CD14-positive monocyte (primary cell): Measurements from ENCODE around the gene FBXL15. TPM values are rescaled to one million over a fixed set of nuclear protein-coding genes. Genes with fewer than 3 reads are reported as not detected.
A peak's percentile ranks its signal among the peaks of the same experiment; 100 is the strongest.

ENCODE experiments used
- DNase-seq, 3 donors: peaks; one replicate each; pipeline ENCODE4 v3.0.0-alpha.2; 2011 to 2022
- H2AFZ ChIP-seq: 2 replicates; pipeline ENCODE4 v1.6.0; 2012; ENCODE audit warnings: mild to moderate bottlenecking, low read depth, low read length, inconsistent platforms; ENCODE audit not compliant: insufficient read depth, poor library complexity, severe bottlenecking
- H3K27ac ChIP-seq, 2 donors: 1 replicate in 1 of 2; 2 replicates in 1 of 2; pipeline ENCODE4 v1.5.1; 2012 to 2013; ENCODE audit warnings: low read length in 2 of 2, control low read depth in 1 of 2, inconsistent platforms in 1 of 2, low read depth in 1 of 2, mild to moderate bottlenecking in 1 of 2
- H3K27me3 ChIP-seq, 2 donors: one replicate each; pipeline versions ENCODE4 v1.6.0 to v1.6.1; 2011 to 2013; ENCODE audit warnings: low read length in 2 of 2; ENCODE audit not compliant: control insufficient read depth in 2 of 2, insufficient read depth in 2 of 2
- H3K36me3 ChIP-seq, 2 donors: replicated peaks in 1 of 2; 1 replicate in 1 of 2; 2 replicates in 1 of 2; pipeline versions ENCODE4 v1.5.1 to v1.6.1; 2012 to 2013; ENCODE audit warnings: low read length in 2 of 2, control low read depth in 1 of 2, inconsistent platforms in 1 of 2, mild to moderate bottlenecking in 1 of 2; ENCODE audit not compliant: insufficient read depth in 2 of 2, control insufficient read depth in 1 of 2
- H3K4me1 ChIP-seq, 2 donors: 1 replicate in 1 of 2; 2 replicates in 1 of 2; pipeline versions ENCODE4 v1.5.1 to v1.6.1; 2012 to 2013; ENCODE audit warnings: low read length in 2 of 2, control low read depth in 1 of 2, inconsistent platforms in 1 of 2, mild to moderate bottlenecking in 1 of 2, moderate library complexity in 1 of 2; ENCODE audit not compliant: insufficient read depth in 2 of 2, control insufficient read depth in 1 of 2
- H3K4me2 ChIP-seq: replicated peaks from 2 replicates; pipeline ENCODE3; 2012; ENCODE audit warnings: low read length, moderate library complexity, mild to moderate bottlenecking; ENCODE audit not compliant: poor library complexity, severe bottlenecking; ENCODE audit errors: extremely low read depth
- H3K4me3 ChIP-seq, 3 experiments: fragments of 200-600 bp in 1 of 3; sonication (generic) in 1 of 3; replicated peaks in 1 of 3; 1 replicate in 2 of 3; 2 replicates in 1 of 3; pipeline ENCODE4 v1.5.1; 2011 to 2013; ENCODE audit warnings: low read length in 3 of 3, mild to moderate bottlenecking in 3 of 3, control low read depth in 2 of 3, low read depth in 2 of 3, inconsistent platforms in 1 of 3, moderate library complexity in 1 of 3
- H3K79me2 ChIP-seq: 2 replicates; pipeline ENCODE4 v1.6.0; 2012; ENCODE audit warnings: mild to moderate bottlenecking, control low read depth, inconsistent platforms, low read length, moderate library complexity; ENCODE audit not compliant: insufficient read depth
- H3K9ac ChIP-seq: 2 replicates; pipeline ENCODE4 v1.6.0; 2017; ENCODE audit warnings: low read length, mild to moderate bottlenecking; ENCODE audit not compliant: insufficient read depth, poor library complexity, severe bottlenecking
- H3K9me3 ChIP-seq, 2 donors: replicated peaks in 1 of 2; 1 replicate in 1 of 2; 2 replicates in 1 of 2; pipeline versions ENCODE4 v1.5.1 to v1.6.1; 2012 to 2013; ENCODE audit warnings: low read length in 2 of 2, control low read depth in 1 of 2; ENCODE audit not compliant: control insufficient read depth in 1 of 2, insufficient read depth in 1 of 2
- H4K20me1 ChIP-seq: 2 replicates; pipeline ENCODE4 v1.6.0; 2012; ENCODE audit warnings: mild to moderate bottlenecking, low read length, control low read depth, moderate library complexity; ENCODE audit not compliant: insufficient read depth
- H3K27ac Mint-ChIP-seq, 7 donors: one replicate each; pipeline ENCODE4 v1.8.0; 2020; ENCODE audit warnings: mild to moderate bottlenecking in 7 of 7, mixed read lengths in 7 of 7, moderate library complexity in 6 of 7, inconsistent platforms in 2 of 7
- H3K27me3 Mint-ChIP-seq, 3 donors: one replicate each; pipeline ENCODE4 v1.8.0; 2021 to 2022; ENCODE audit warnings: low read depth in 3 of 3, mild to moderate bottlenecking in 3 of 3, mixed read lengths in 3 of 3, moderate library complexity in 3 of 3, inconsistent platforms in 1 of 3
- H3K36me3 Mint-ChIP-seq, 2 donors: one replicate each; pipeline ENCODE4 v1.8.0; 2020; ENCODE audit warnings: mixed read lengths in 2 of 2, inconsistent platforms in 1 of 2, mild to moderate bottlenecking in 1 of 2
- H3K4me1 Mint-ChIP-seq: one replicate; pipeline ENCODE4 v1.8.0; 2020; ENCODE audit warnings: mild to moderate bottlenecking, mixed read lengths
- H3K4me3 Mint-ChIP-seq, 2 donors: one replicate each; pipeline ENCODE4 v1.8.0; 2020; ENCODE audit warnings: mild to moderate bottlenecking in 2 of 2, mixed read lengths in 2 of 2, moderate library complexity in 1 of 2
- H3K9me3 Mint-ChIP-seq, 7 donors: one replicate each; pipeline ENCODE4 v1.8.0; 2020 to 2022; ENCODE audit warnings: mixed read lengths in 7 of 7, mild to moderate bottlenecking in 6 of 7, moderate library complexity in 6 of 7, inconsistent platforms in 2 of 7
- WGBS: methylation state at CpG from one replicate; pipeline ENCODE4 v1.1.5; 2013; ENCODE audit warnings: missing lambda C conversion rate; ENCODE audit not compliant: insufficient coverage; 5-methylcytosine and 5-hydroxymethylcytosine counted together
- intact Hi-C, 2 donors: fragments of 100-400 bp; cut with micrococcal nuclease; formaldehyde crosslinking; loops; one replicate each; pipeline versions ENCODE4 v1.15.0 to v1.15.1; 2023
- polyA plus RNA-seq, 3 donors: library from polyadenylated mRNA; depleted of rRNA in 1 of 3; unstranded in 2 of 3; stranded (reverse) in 1 of 3; fragments of 300-500 nt in 2 of 3; fragments of >200 nt in 1 of 3; fragmentation: Illumina TruSeq in 2 of 3; gene quantifications; 1 replicate in 2 of 3; 2 replicates in 1 of 3; pipeline ENCODE4 v1.2.3, GENCODE V29; 2012 to 2021
- TF ChIP-seq, protein P1 (sequence below): fragments of 200-600 bp; IDR thresholded peaks from one replicate; pipeline ENCODE4 v1.8.0; 2022; ENCODE audit warnings: antibody characterized with exemption, mild to moderate bottlenecking

The FBXL15 gene
- polyA plus RNA-seq, 3 donors = 16.0 to 36.3 (median 25.5) TPM

DNA sequence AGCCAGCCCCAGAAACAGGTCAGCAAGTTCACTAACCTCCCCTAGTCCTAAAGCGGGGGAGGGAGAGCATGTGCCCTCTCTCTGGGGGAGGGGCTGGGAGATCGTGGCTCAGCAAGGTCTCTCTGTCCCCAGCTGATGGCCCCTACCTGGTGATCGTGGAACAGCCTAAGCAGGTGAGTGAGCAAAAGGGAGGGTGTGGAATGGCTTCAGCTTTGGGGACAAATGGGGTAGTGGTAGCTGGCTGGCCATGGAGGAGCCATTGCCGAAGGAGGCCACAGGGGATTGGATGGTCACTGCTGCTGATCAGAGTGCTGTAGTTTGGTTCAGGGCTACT, 24.4 kb upstream of the FBXL15 start:
- peak overlapping the region; percentile 96 to 100 for H3K27ac ChIP-seq
- TF ChIP-seq, protein P1, sequence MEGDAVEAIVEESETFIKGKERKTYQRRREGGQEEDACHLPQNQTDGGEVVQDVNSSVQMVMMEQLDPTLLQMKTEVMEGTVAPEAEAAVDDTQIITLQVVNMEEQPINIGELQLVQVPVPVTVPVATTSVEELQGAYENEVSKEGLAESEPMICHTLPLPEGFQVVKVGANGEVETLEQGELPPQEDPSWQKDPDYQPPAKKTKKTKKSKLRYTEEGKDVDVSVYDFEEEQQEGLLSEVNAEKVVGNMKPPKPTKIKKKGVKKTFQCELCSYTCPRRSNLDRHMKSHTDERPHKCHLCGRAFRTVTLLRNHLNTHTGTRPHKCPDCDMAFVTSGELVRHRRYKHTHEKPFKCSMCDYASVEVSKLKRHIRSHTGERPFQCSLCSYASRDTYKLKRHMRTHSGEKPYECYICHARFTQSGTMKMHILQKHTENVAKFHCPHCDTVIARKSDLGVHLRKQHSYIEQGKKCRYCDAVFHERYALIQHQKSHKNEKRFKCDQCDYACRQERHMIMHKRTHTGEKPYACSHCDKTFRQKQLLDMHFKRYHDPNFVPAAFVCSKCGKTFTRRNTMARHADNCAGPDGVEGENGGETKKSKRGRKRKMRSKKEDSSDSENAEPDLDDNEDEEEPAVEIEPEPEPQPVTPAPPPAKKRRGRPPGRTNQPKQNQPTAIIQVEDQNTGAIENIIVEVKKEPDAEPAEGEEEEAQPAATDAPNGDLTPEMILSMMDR = no peak
- peaks cover 33 to 48% of the 10 kb centered on the region in 2 donors for H3K4me1 ChIP-seq
- WGBS = 69% methylated on average over 3 of the region's 4 CpGs
- intact Hi-C loops = loop anchor here (10.0 kb wide), 2 partner anchors 79 to 189 kb away; no protein-coding TSS in a partner anchor
- peaks cover 0 to 9% of the 10 kb centered on the region in 2 donors for H3K27me3 ChIP-seq
- H3K4me3 ChIP-seq = peak overlapping the region; percentile 84 to 94 (median 89)
- Mint-ChIP-seq H3K36me3 (peaks cover 42 to 51% of the 10 kb centered on the region in 2 donors), H3K27ac (peak overlapping the region; percentile 98 to 100 (median 99)), H3K4me1 (peaks cover 39% of the 10 kb centered on the region), H3K9me3 (no peaks in the 10 kb centered on the region), H3K4me3 (peak overlapping the region; percentile 91 to 95), H3K27me3 (peaks cover 5 to 11% (median 11%) of the 10 kb centered on the region in 3 donors)
- peak overlapping the region; percentile 99 for H3K9ac ChIP-seq
- DNase-seq = no peak
- peaks cover 36 to 41% of the 10 kb centered on the region in 2 donors for H3K36me3 ChIP-seq
- peak overlapping the region; percentile 78 for H3K4me2 ChIP-seq
- no peaks in the 10 kb centered on the region for H3K9me3 ChIP-seq
- peaks cover 19% of the 10 kb centered on the region for H3K79me2 ChIP-seq
- peaks cover 53% of the 10 kb centered on the region for H4K20me1 ChIP-seq
- no peak overlapping the region for H2AFZ ChIP-seq

GRCh38 chr10:102396730-102397151, 23.9 kb upstream of the FBXL15 start:
- H3K4me2 ChIP-seq = peak overlapping the region; percentile 78
- no peaks in the 10 kb centered on the region for H3K9me3 ChIP-seq
- H3K4me3 ChIP-seq = peak overlapping the region in 2 of 3 experiments; percentile 89 to 94
- H3K27me3 Mint-ChIP-seq = peaks cover 5 to 11% (median 11%) of the 10 kb centered on the region in 3 donors
- H3K79me2 ChIP-seq = peaks cover 19% of the 10 kb centered on the region
- peak overlapping the region in 1 of 2 donors; percentile 100 for H3K27ac ChIP-seq
- H3K4me1 Mint-ChIP-seq = peaks cover 39% of the 10 kb centered on the region
- peak overlapping the region; percentile 91 to 95 for H3K4me3 Mint-ChIP-seq
- peak overlapping the region; percentile 98 to 100 (median 99) for H3K27ac Mint-ChIP-seq
- 95% methylated on average over 6 of the region's 12 CpGs for WGBS
- H3K9me3 Mint-ChIP-seq = no peaks in the 10 kb centered on the region
- no peak overlapping the region for H2AFZ ChIP-seq
- H3K36me3 Mint-ChIP-seq = peaks cover 46 to 56% of the 10 kb centered on the region in 2 donors
- H3K9ac ChIP-seq = peak overlapping the region; percentile 99
- peaks cover 57% of the 10 kb centered on the region for H4K20me1 ChIP-seq
- H3K27me3 ChIP-seq = peaks cover 0 to 9% of the 10 kb centered on the region in 2 donors
- TF ChIP-seq, protein P1 = no peak
- peaks cover 41 to 45% of the 10 kb centered on the region in 2 donors for H3K36me3 ChIP-seq
- intact Hi-C loops = loop anchor here (10.0 kb wide), 2 partner anchors 78 to 188 kb away; no protein-coding TSS in a partner anchor
- peaks cover 33 to 48% of the 10 kb centered on the region in 2 donors for H3K4me1 ChIP-seq
- DNase-seq = no peak
